K562 (cell line): ENCODE results near the gene CUTA. TPM values are rescaled to one million over a fixed set of nuclear protein-coding genes. Genes with fewer than 3 reads are reported as not detected.

Source experiments
- ATAC-seq: fragments of 200-7000 bp; cut with Tn5 transposase; 3 replicates; pipeline ENCODE4 v1.9.1; 2020; ENCODE audit warnings: moderate library complexity
- BruUV-seq: library from RNA; stranded (reverse); fragments of 400-500 nt; replicated peaks from 2 replicates; lab custom pipeline; 2021; lab: Mats Ljungman, UMichigan
- CTCF ChIA-PET: fragments of 300-600 bp; formaldehyde crosslinking; extraction: SDS; loops from one replicate; lab custom pipeline; 2021; ENCODE audit warnings: low intra/inter-chr PET ratio; lab: Yijun Ruan, JAX
- POLR2A ChIA-PET: fragments of 300-600, 350-650 bp; sonication (Branson Sonifier 250); formaldehyde crosslinking; extraction: SDS; loops from one replicate; lab custom pipeline; 2021; ENCODE audit warnings: antibody characterized with exemption, inconsistent platforms; lab: Yijun Ruan, JAX
- DNase-seq, 4 experiments: peaks; one replicate each; pipeline versions ENCODE4 v3.0.0 to v3.0.0-alpha.2; 2011 to 2018; ENCODE audit warnings: low spot score in 3 of 4, mixed read lengths in 3 of 4; ENCODE audit errors: extremely low read depth in 1 of 4
- FAIRE-seq: peaks from 2 replicates; lab custom pipeline; 2011; peaks lifted over from hg19 to GRCh38; lab: Jason Lieb, UNC
- H2AFZ ChIP-seq: 2 replicates; pipeline ENCODE4 v1.6.0; 2011; ENCODE audit warnings: low read depth, low read length, control low read depth, inconsistent platforms
- H3K27ac ChIP-seq: fragments of 200-600 bp; 3 replicates; pipeline ENCODE4 v1.8.0; 2011; ENCODE audit warnings: low read depth, mild to moderate bottlenecking, control low read depth, inconsistent platforms, low read length, moderate library complexity, mixed read lengths; ENCODE audit errors: extremely low read depth
- H3K27me3 ChIP-seq, 2 experiments: fragments of 300-600 bp in 1 of 2; 2 replicates in 1 of 2; 3 replicates in 1 of 2; pipeline versions ENCODE4 v1.6.0 to v1.8.0; 2011; ENCODE audit warnings: inconsistent platforms in 2 of 2, low read length in 2 of 2, mild to moderate bottlenecking in 1 of 2, mixed read lengths in 1 of 2, moderate library complexity in 1 of 2; ENCODE audit not compliant: control insufficient read depth in 2 of 2, insufficient read depth in 2 of 2
- H3K36me3 ChIP-seq: fragments of 300-600 bp; 3 replicates; pipeline ENCODE4 v1.8.0; 2011; ENCODE audit warnings: mild to moderate bottlenecking, low read length, inconsistent platforms; ENCODE audit not compliant: control insufficient read depth, insufficient read depth
- H3K4me1 ChIP-seq, 2 experiments: fragments of 200-600 bp in 1 of 2; replicated peaks in 1 of 2; 2 replicates in 1 of 2; 3 replicates in 1 of 2; pipeline versions ENCODE4 v1.5.1 to v1.8.0; 2011; ENCODE audit warnings: inconsistent platforms in 2 of 2, low read length in 2 of 2, mild to moderate bottlenecking in 1 of 2, mixed read lengths in 1 of 2, moderate library complexity in 1 of 2; ENCODE audit not compliant: control insufficient read depth in 2 of 2, insufficient read depth in 2 of 2
- H3K4me2 ChIP-seq: 2 replicates; pipeline ENCODE4 v1.6.1; 2011; ENCODE audit warnings: low read length, control low read depth, inconsistent platforms, mixed read lengths; ENCODE audit not compliant: insufficient read depth
- H3K4me3 ChIP-seq: fragments of 200-600 bp; sonication (generic), shearing (Covaris generic); 2 replicates; pipeline ENCODE4 v1.5.1; 2016; ENCODE audit warnings: control low read depth, inconsistent platforms
- H3K79me2 ChIP-seq: fragments of 200-600 bp; 3 replicates; pipeline ENCODE4 v1.8.0; 2011; ENCODE audit warnings: low read length, inconsistent platforms; ENCODE audit not compliant: control insufficient read depth, insufficient read depth
- H3K9ac ChIP-seq, 2 experiments: 2 replicates each; pipeline versions ENCODE4 v1.6.0 to v1.6.1; 2011; ENCODE audit warnings: low read depth in 2 of 2, low read length in 2 of 2, control low read depth in 1 of 2, inconsistent platforms in 1 of 2, mild to moderate bottlenecking in 1 of 2, mixed read lengths in 1 of 2; ENCODE audit not compliant: insufficient read depth in 1 of 2
- H3K9me1 ChIP-seq: one replicate; pipeline ENCODE4 v1.6.0; 2011; ENCODE audit warnings: inconsistent platforms, mild to moderate bottlenecking, low read length, moderate library complexity; ENCODE audit not compliant: control insufficient read depth, insufficient read depth
- H3K9me3 ChIP-seq: replicated peaks from 2 replicates; pipeline ENCODE4 v1.5.1; 2011; ENCODE audit warnings: low read depth, low read length, inconsistent platforms; ENCODE audit not compliant: control insufficient read depth, insufficient read depth
- H4K20me1 ChIP-seq: replicated peaks from 2 replicates; pipeline ENCODE4 v1.6.1; 2011; ENCODE audit warnings: low read length, inconsistent platforms, mixed read lengths; ENCODE audit not compliant: control insufficient read depth, insufficient read depth
- ATF1 ChIP-seq, 2 experiments: fragments of 450-650 bp in 1 of 2; IDR thresholded peaks; 2 replicates each; pipeline ENCODE4 v1.6.1; 2016; ENCODE audit warnings: missing compliant biosample characterization in 1 of 2, missing genetic modification characterization in 1 of 2
- BCOR ChIP-seq: fragments of 450-650 bp; IDR thresholded peaks from 2 replicates; pipeline ENCODE4 v1.6.1; 2016
- BRF1 ChIP-seq: IDR thresholded peaks from 3 replicates; pipeline ENCODE4 v1.6.1; 2011; ENCODE audit warnings: borderline replicate concordance, mild to moderate bottlenecking; ENCODE audit not compliant: insufficient read length; ENCODE audit errors: extremely low read depth
- CBFA2T3 ChIP-seq: fragments of 450-650 bp; IDR thresholded peaks from 2 replicates; pipeline ENCODE4 v1.6.1; 2017
- DPF2 ChIP-seq: fragments of 450-650 bp; IDR thresholded peaks from 2 replicates; pipeline ENCODE4 v1.6.1; 2016
- EGR1 ChIP-seq: fragments of 450-650 bp; conservative IDR thresholded peaks from 2 replicates; pipeline ENCODE4 v1.6.1; 2017; ENCODE audit warnings: mild to moderate bottlenecking
- ESRRA ChIP-seq: fragments of 450-650 bp; IDR thresholded peaks from 2 replicates; pipeline ENCODE4 v1.6.1; 2014; ENCODE audit warnings: low read depth, mild to moderate bottlenecking, moderate library complexity, borderline replicate concordance
- HDAC2 ChIP-seq: fragments of 450-650 bp; IDR thresholded peaks from 2 replicates; pipeline ENCODE4 v1.6.1; 2016; ENCODE audit warnings: mild to moderate bottlenecking
- KDM1A ChIP-seq, 2 experiments: fragments of 450-650 bp; IDR thresholded peaks; 2 replicates each; pipeline ENCODE4 v1.6.1; 2016; ENCODE audit warnings: mild to moderate bottlenecking in 2 of 2
- LCOR ChIP-seq: sonication (generic); formaldehyde crosslinking; IDR thresholded peaks from 2 replicates; pipeline ENCODE4 v1.8.0; 2022; ENCODE audit warnings: mild to moderate bottlenecking, missing genetic modification reagents
- SIRT6 ChIP-seq: IDR thresholded peaks from one replicate; pipeline ENCODE4 v1.6.1; 2012; ENCODE audit warnings: low read depth, mild to moderate bottlenecking, control low read depth, inconsistent platforms, low read length, moderate library complexity
- SLC30A9 ChIP-seq: fragments of 250-450 bp; sonication (Bioruptor Pico); IDR thresholded peaks from 2 replicates; pipeline ENCODE4 v1.8.0; 2022; ENCODE audit warnings: mild to moderate bottlenecking, moderate library complexity
- SREBF1 ChIP-seq: fragments of 150-350 bp; IDR thresholded peaks from 2 replicates; pipeline ENCODE4 v1.6.1; 2014; ENCODE audit warnings: antibody characterized with exemption, low read depth, low read length, borderline replicate concordance
- STAG1 ChIP-seq: sonication (generic); formaldehyde crosslinking; IDR thresholded peaks from 2 replicates; pipeline ENCODE4 v1.5.0; 2020; ENCODE audit warnings: missing genetic modification reagents, borderline replicate concordance
- TRIM24 ChIP-seq, 2 experiments: fragments of 450-650 bp; IDR thresholded peaks; 2 replicates each; pipeline ENCODE4 v1.6.1; 2016
- ZNF146 ChIP-seq: IDR thresholded peaks from one replicate; pipeline ENCODE4 v1.6.1; 2018; ENCODE audit warnings: missing compliant biosample characterization; ENCODE audit not compliant: unreplicated experiment
- WGBS: fragments of 100-300 bp; shearing (Covaris generic); methylation state at CpG from one replicate; pipeline ENCODE4 v1.1.6; 2016; ENCODE audit warnings: low coverage, mixed read lengths; ENCODE audit not compliant: insufficient coverage; ENCODE audit errors: missing lambda C conversion rate; 5-methylcytosine and 5-hydroxymethylcytosine counted together
- in situ Hi-C: fragments of 300-500 bp; cut with MboI; formaldehyde crosslinking; loops from 4 replicates; pipeline ENCODE4 v1.15.0; 2018; ENCODE audit warnings: inconsistent platforms, mixed read lengths
- intact Hi-C: fragments of 100-400 bp; cut with micrococcal nuclease; formaldehyde crosslinking; loops from 2 replicates; pipeline ENCODE4 v1.14.2; 2022
- polyA plus RNA-seq, 8 experiments: library from polyadenylated mRNA; depleted of rRNA in 4 of 8; stranded (reverse) in 5 of 8; unstranded in 3 of 8; fragments of >200 nt; fragmentation: Nextera tagmentation in 2 of 8; fragmentation: Illumina TruSeq in 1 of 8; extraction: Ambion mirVana in 2 of 8; extraction: Trizol in 1 of 8; gene quantifications; 2 replicates each; pipeline versions ENCODE4 v1.2.1 to v1.2.3, GENCODE V29; 2011 to 2014; ENCODE audit warnings: inconsistent platforms in 1 of 8, missing spikeins in 1 of 8
- total RNA-seq, 7 experiments: library from RNA; depleted of rRNA in 6 of 7; stranded (reverse); fragments of >200 nt in 6 of 7; fragmentation: Illumina TruSeq in 2 of 7; extraction: Trizol in 2 of 7; gene quantifications; 2 replicates each; pipeline versions ENCODE4 v1.2.1 to v1.2.3, GENCODE V29; 2011 to 2021; ENCODE audit warnings: low replicate concordance in 1 of 7
- TF ChIP-seq, protein P1 (sequence below), 2 experiments: fragments of 450-650 bp in 1 of 2; sonication (generic) in 1 of 2; formaldehyde crosslinking in 1 of 2; IDR thresholded peaks in 1 of 2; conservative IDR thresholded peaks in 1 of 2; 2 replicates each; pipeline versions ENCODE4 v1.6.1 to v1.8.1; 2016 to 2023; ENCODE audit warnings: mild to moderate bottlenecking in 2 of 2, moderate library complexity in 2 of 2, inconsistent platforms in 1 of 2, missing genetic modification reagents in 1 of 2
- TF ChIP-seq, protein P2 (sequence below), 2 experiments: fragments of 450-650 bp in 1 of 2; sonication (generic) in 1 of 2; formaldehyde crosslinking; conservative IDR thresholded peaks; 2 replicates each; pipeline versions ENCODE4 v1.4.0 to v1.8.1; 2020 to 2022; ENCODE audit warnings: mild to moderate bottlenecking in 1 of 2, missing genetic modification reagents in 1 of 2
- TF ChIP-seq, protein P3 (sequence below): sonication (generic); formaldehyde crosslinking; IDR thresholded peaks from 2 replicates; pipeline ENCODE4 v1.8.0; 2022; ENCODE audit warnings: missing genetic modification reagents, mild to moderate bottlenecking, borderline replicate concordance

The CUTA gene
- total and polyA plus RNA-seq, 9 of the 15 experiments (the other 6 are each of a cell fraction or from before 2014, with no cell fraction given): 166 to 682 (median 310) TPM

DNA sequence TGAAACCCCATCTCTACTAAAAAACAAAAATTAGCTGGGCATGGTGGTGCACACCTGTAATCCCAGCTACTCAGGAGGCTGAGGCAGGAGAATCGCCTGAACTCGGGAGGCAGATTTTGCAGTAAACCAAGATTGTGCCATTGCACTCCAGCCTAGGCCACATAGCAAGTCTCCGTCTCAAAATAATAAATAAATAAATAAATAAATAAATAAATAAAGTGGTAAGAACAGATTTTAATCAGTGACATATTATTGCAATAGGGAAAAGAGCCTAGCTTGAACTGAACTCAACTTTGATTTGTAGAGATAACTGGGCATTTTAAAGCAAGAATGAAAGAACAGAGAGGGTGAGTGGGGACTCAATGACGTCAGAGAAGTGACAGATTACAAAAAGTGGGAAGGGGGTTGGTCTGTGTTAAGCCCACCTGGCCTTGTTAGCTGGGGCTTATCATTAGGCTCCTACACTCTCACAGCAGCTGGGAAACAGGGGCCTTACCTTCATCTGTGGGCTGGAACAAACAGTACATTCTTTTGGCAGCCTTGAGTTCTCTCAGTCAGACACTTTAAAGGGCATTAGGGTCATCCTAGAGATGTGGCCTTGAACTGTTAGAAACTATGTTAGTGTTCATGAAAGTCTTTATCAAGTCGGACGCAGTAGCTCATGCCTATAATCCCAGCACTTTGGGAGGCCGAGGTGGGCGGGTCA, 50.7 kb downstream of the CUTA start:
- H3K27me3 ChIP-seq: no peaks in the 10 kb centered on the region
- ATAC-seq (no peak), FAIRE-seq (peak; percentile 68), DNase-seq (peak in 1 of 4 experiments; percentile 58)
- peak overlapping the region; percentile 71 for H2AFZ ChIP-seq
- ChIA-PET POLR2A (interaction anchor here (0.6 to 1.4 kb wide), 4 partner anchors 12 to 117 kb away, joined by 3 to 4 read pairs (median 4); a partner anchor contains a TSS), CTCF (interaction anchor here (0.6 kb wide), 1 partner anchor 15 kb away, joined by 4 read pairs; no protein-coding TSS in a partner anchor)
- H3K79me2 ChIP-seq: no peaks in the 10 kb centered on the region
- no peaks in the 10 kb centered on the region for H3K9me3 ChIP-seq
- H3K9me1 ChIP-seq: no peaks in the 10 kb centered on the region
- H3K4me2 ChIP-seq: no peak overlapping the region; the same call in 1 of the 2 replicates
- 35% methylated on average over 8 of the region's 8 CpGs for WGBS
- no peak overlapping the region for H3K4me3 ChIP-seq
- H4K20me1 ChIP-seq: no peaks in the 10 kb centered on the region
- no TSS peak for BruUV-seq
- no peak overlapping the region for H3K9ac ChIP-seq
- in situ Hi-C loops (no loop called here), intact Hi-C loops (no loop called here)
- H3K27ac ChIP-seq: peak overlapping the region; percentile 55; the same call in 2 of the 3 replicates
- no peaks in the 10 kb centered on the region for H3K36me3 ChIP-seq
- H3K4me1 ChIP-seq: peaks cover 22 to 27% of the 10 kb centered on the region in 2 experiments
- TF ChIP-seq, protein P1, sequence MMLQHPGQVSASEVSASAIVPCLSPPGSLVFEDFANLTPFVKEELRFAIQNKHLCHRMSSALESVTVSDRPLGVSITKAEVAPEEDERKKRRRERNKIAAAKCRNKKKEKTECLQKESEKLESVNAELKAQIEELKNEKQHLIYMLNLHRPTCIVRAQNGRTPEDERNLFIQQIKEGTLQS (IDR thresholded peaks at IDR 0.05): peak; percentile 64
- TF ChIP-seq, protein P1 (CRISPR knock-in tag; conservative IDR thresholded peaks at IDR 0.05): no peak
- TF ChIP-seq SREBF1: no peak
- TF ChIP-seq BCOR: 0 out of 2 replicates have a peak, but pooled peaks have one; percentile 28
- no peak for TF ChIP-seq ATF1 (CRISPR knock-in tag; IDR thresholded peaks at IDR 0.05)
- peak; percentile 70 for TF ChIP-seq ATF1 (tag; IDR thresholded peaks at IDR 0.05)
- peak in 1 of 2 experiments; percentile 41; a peak in 2 of 4 replicates for TF ChIP-seq KDM1A (IDR thresholded peaks at IDR 0.05)
- TF ChIP-seq, protein P2, sequence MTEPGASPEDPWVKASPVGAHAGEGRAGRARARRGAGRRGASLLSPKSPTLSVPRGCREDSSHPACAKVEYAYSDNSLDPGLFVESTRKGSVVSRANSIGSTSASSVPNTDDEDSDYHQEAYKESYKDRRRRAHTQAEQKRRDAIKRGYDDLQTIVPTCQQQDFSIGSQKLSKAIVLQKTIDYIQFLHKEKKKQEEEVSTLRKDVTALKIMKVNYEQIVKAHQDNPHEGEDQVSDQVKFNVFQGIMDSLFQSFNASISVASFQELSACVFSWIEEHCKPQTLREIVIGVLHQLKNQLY (CRISPR knock-in tag; conservative IDR thresholded peaks at IDR 0.05): 0 out of 4 replicates have a peak, but pooled peaks of 1 of the 2 experiments have one; percentile 41
- TF ChIP-seq EGR1: peak; percentile 29; the same call in 1 of the 2 replicates
- no peak for TF ChIP-seq SIRT6
- no peak for TF ChIP-seq ZNF146 (CRISPR knock-in tag)
- TF ChIP-seq, protein P3, sequence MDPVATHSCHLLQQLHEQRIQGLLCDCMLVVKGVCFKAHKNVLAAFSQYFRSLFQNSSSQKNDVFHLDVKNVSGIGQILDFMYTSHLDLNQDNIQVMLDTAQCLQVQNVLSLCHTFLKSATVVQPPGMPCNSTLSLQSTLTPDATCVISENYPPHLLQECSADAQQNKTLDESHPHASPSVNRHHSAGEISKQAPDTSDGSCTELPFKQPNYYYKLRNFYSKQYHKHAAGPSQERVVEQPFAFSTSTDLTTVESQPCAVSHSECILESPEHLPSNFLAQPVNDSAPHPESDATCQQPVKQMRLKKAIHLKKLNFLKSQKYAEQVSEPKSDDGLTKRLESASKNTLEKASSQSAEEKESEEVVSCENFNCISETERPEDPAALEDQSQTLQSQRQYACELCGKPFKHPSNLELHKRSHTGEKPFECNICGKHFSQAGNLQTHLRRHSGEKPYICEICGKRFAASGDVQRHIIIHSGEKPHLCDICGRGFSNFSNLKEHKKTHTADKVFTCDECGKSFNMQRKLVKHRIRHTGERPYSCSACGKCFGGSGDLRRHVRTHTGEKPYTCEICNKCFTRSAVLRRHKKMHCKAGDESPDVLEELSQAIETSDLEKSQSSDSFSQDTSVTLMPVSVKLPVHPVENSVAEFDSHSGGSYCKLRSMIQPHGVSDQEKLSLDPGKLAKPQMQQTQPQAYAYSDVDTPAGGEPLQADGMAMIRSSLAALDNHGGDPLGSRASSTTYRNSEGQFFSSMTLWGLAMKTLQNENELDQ: no peak
- peak; percentile 39 for TF ChIP-seq CBFA2T3
- TF ChIP-seq ESRRA: peak; percentile 86
- no peak for TF ChIP-seq STAG1 (CRISPR knock-in tag)
- TF ChIP-seq DPF2: peak; percentile 42; the same call in 1 of the 2 replicates
- TF ChIP-seq LCOR (CRISPR knock-in tag): no peak
- TF ChIP-seq BRF1: no peak
- no peak for TF ChIP-seq SLC30A9 (CRISPR knock-in tag)
- 0 out of 4 replicates have a peak, but pooled peaks of 1 of the 2 experiments have one; percentile 10 for TF ChIP-seq TRIM24 (IDR thresholded peaks at IDR 0.05)
- peak; percentile 20; the same call in 1 of the 2 replicates for TF ChIP-seq HDAC2
